SK-N-MC (cell line): ENCODE results near the gene KDSR.

ENCODE experiments used
- EZH2 ChIP-seq: fragments of 200-600 bp; sonication (generic); IDR thresholded peaks from one replicate; pipeline ENCODE4 v1.6.1; 2017; ENCODE audit warnings: antibody characterized with exemption
- FOXP2 ChIP-seq: optimal IDR thresholded peaks from 2 replicates; pipeline ENCODE3; 2011; ENCODE audit warnings: mild to moderate bottlenecking, moderate library complexity; ENCODE audit not compliant: insufficient read depth; ENCODE audit errors: extremely low read length, control extremely low read depth
- POLR2AphosphoS5 ChIP-seq: IDR thresholded peaks from 2 replicates; pipeline ENCODE4 v1.6.1; 2012; ENCODE audit warnings: mild to moderate bottlenecking, low read depth, low read length, borderline replicate concordance

- TF ChIP-seq POLR2AphosphoS5 = no peak
- TF ChIP-seq EZH2 = no peak
- no peak for TF ChIP-seq FOXP2
Measured at GRCh38 chr18:63302636-63303405, 64.2 kb downstream of the KDSR start.
